Cerebellar nuclear complex (tissue), 1 donor: ENCODE measurements around the gene CAMTA1.

ENCODE experiments used
- DNase-seq, 2 experiments: peaks; one replicate each; lab custom pipeline; 2025; lab: John Stamatoyannopoulos, UW

The CAMTA1 gene

GRCh38 chr1:6874298-6874697, 89.0 kb downstream of the CAMTA1 start:
- DNase-seq = no peak

DNA sequence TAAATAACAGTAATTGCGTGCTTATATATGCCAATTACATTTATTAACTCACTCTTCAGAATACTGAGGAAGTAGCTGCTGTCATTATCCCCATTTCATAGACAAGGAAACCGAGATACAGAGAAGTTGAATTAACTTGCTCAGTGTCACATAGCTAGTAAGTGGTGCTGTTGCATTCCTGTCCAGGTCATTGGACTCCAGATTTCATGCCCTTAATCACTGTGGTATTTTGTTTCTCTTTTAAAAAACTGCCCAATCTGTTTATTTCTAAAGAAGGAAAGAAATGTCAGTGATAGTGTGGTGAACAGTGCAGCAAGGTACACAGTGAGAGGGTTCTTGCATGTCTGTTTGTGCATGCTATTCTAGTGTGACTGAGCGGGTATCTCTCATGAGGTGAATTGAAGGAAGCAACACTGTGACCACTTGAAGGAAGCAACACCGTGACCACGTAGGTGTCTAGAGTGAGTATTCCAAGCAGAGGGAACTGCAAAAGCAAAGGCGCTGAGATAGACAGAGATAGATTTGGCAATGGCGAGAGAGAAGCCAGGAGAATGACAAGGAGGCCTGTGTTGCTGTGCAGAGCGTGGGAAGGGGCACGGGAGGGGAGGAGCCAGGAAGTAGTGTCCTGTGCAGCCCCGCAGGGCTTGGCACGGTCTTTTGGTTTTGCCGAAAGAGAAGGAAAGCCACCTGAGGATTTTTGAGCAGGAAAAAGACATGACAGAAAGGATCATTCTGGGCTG, 95.9 kb downstream of the CAMTA1 start:
- no peak for DNase-seq

DNA sequence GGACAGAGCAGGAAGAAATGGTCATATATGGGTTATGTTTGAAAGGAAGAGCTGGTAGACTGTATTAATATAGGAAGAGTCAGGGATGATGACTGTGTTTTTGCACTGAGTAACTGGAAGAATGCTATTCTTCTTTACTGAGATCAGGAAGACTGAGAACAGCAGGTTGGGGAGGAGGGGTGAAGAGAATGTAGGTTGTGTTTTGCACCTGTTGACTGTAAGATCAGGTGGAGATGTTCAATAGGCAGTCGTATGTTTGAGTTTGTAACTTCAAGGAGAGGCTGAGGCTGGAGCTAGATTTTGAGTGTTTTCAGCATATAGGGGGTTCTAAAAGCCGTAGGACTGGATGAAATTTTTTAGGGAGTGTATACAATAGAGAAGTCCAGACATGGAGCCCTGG, 97.2 kb downstream of the CAMTA1 start:
- no peak for DNase-seq

GRCh38 chr1:6884652-6885153, 99.4 kb downstream of the CAMTA1 start:
- no peak for DNase-seq

DNA sequence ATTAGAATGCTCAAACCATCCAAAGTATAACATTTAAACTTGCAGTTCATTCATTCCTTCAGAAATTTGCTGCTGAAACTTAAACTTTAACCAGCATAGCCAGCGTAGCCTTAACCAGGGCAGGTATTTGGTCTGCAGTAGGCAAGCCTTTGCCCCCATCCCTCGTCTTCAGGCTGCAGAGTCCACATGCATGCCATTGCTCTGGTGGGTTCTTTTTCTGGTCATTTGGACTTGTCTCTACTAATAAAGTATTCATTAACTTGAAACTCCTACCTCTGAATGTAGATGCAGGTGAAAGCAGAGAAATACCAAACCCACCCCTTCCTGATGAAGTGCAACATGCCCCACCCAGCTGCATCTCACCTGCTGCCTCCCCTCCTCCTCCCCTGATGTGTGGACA, 100.2 kb downstream of the CAMTA1 start:
- no peak for DNase-seq

DNA sequence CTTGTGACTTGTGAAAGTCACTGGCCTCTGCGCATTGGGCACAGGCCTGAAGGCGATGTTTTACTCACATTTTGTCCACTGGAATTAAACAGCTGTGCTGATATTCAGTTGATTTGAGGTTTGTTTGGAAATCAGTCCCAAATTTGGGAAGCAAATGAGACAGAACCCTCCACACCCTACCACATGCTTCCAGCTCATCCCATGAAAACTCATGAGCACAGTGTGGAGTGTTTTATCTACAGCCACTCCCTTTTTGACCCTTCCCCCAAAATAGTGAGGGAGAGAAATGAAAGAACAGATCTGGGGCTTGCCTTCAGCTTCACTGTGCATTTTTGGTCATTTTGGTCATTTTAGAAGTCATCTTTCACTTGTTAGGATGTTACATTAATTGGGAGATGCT, 101.3 kb downstream of the CAMTA1 start:
- no peak for DNase-seq

DNA sequence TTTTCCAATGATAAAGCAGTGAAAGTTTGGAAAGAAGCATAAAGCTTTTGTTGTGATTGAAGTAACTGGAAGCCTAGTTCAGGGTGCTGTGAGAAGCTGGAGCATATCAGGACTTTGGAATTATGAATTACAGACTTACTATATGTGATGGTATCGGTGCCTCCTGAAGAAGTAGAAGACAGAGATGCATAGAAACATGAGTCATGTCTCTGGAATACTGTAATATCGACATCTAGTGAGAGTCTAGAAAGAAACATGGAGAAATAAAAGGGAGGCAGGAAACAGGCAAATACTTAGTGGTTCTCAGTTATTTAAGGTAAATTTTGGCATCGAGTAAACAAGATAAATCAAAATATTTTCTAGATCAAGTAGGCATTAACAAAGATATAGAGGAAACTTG, 103.0 kb downstream of the CAMTA1 start:
- DNase-seq = no peak

DNA sequence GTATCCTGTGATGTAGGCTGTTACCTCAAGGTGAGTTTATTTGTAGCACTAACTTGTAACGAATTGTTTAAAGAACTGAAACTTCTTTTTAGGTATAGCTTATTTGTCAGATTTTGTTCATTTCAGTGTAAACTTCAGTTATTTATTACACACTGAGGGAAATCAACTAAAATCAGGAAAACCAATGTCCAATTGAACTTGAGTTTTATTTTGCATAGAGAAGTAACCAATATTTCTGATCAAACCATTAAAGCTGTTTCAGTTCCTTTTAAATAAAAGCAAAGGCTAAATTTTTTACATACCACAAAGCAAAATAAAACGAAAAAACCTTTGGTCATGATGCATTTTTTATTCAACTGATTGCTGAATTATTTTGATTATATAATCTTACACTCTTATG, 103.6 kb downstream of the CAMTA1 start:
- DNase-seq = no peak

- peak in 1 of 2 experiments; percentile 36 for DNase-seq
Observed at GRCh38 chr1:6889875-6890480, 104.7 kb downstream of the CAMTA1 start.

DNA sequence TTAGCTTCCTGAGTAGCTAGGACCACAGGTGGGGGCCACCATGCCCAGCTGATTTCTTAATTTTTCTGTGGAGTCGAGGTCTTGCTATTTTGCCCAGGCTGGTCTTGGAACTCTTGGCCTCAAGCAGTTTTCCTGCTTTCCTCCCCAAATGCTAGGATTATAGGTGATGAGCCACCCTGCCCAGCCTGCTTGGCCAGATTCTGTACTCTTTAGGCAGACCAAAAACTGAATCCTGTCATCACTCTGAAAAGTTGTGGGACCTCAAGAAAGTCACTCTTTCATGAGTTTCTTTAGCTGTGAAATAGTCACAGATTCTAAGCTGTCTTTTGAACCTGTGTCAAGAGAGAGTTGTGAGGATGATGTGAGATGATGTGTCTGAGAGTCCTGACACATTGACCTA, 105.4 kb downstream of the CAMTA1 start:
- no peak for DNase-seq

DNA sequence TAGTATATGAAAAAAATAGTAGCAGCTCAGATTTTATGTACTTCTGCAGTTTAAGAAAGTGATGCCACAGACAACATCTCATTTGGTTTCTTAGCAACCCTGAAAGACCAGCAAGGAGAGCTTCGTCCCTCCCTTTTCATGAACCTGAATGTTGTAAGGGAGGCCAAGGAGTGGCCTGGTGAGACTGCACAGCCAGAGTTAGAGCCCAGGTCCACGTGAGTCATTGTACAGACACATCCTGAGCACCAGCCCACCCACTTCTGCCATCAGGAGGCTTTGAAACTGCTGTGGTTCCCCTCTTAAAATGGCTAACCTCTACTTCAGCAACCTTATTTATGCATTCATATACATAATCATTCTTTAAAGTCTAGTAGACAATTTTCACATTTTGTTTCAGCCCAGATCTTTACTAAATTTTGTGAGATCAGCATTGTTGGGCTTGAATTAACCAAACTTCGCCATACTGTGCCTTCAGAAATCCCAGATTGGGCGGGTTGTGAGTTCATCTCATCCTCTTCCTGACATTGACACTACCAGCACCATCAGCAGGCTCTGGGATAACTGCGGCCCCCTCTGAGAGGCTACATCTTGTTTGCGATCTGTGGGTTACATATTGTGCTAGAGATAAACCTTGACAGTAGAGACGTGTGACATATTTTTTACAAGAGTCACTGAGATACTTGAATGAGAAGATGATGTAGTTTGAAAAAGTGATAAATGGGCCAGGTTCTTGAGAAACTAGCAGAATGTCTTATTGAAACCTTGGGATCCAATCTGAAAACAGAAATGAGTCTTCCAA, 106.7 kb downstream of the CAMTA1 start:
- no peak for DNase-seq

DNA sequence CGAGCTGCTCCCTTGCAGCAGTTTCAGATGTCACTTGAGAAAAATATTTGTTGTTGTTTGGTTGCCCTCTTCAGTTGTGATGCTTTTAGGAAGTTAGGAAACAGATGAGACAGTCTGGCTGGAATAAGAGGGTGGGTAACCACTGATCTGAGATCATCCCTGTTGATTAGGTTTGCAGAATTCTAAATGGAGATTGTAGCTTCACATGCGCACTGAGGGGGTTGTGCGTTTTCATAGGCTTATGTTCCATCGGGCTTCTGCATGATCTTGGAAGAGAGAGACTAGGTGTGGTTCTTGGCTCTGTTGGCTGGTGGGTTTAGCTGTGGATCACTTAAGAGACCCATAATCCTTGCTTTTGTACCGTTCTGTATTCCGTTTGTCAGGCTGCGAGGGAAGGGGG, 108.1 kb downstream of the CAMTA1 start:
- DNase-seq = no peak

- DNase-seq = no peak
Observed at GRCh38 chr1:6897138-6897537, 111.9 kb downstream of the CAMTA1 start.

DNA sequence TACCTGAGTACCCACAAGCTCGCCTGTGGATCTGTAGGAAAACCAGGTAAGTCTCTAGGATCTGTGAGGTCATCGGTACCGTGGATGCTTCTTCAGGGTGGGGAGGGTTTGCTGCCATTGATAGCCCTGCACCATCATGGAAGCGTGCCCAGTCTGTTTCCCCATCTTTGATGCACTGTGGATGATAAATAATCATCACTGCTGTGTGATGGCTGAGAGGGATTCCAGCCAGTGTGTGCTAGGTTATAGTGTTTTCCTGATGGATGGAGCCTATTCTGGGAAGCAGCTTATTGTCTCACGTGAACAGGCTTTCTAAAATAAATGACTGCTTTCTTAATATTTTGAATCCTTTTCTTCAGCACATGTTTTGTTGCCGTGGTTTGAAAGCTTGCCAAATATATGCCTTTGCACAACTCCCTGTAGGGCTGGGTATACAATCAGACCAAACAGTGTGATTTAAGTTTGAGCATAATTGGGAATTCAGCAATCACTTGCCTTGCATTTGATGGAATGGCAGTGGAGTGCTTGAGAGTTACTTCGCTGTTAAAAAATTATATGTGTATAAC, 113.8 kb downstream of the CAMTA1 start:
- DNase-seq = no peak

DNA sequence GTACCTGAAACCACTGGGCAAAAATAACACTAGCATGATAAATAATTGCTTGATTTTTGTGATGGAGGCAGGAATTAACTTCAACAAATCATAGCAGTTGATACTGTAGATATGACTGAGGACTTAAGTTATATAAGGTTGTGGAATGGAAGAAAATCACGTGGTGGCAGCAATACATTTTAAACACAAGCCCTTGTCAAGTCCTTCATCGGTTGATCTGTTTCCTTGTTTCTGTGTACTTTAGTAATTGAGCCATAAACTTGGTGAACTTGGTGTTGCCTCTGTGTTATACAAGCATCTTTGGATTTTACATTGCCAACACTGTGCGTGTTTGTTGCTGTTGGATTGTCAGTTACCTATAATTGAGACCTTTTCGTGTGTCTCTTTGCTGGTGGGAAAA, 114.4 kb downstream of the CAMTA1 start:
- DNase-seq = no peak

- no peak for DNase-seq
Observed at GRCh38 chr1:6902153-6902552, 116.9 kb downstream of the CAMTA1 start.

DNA sequence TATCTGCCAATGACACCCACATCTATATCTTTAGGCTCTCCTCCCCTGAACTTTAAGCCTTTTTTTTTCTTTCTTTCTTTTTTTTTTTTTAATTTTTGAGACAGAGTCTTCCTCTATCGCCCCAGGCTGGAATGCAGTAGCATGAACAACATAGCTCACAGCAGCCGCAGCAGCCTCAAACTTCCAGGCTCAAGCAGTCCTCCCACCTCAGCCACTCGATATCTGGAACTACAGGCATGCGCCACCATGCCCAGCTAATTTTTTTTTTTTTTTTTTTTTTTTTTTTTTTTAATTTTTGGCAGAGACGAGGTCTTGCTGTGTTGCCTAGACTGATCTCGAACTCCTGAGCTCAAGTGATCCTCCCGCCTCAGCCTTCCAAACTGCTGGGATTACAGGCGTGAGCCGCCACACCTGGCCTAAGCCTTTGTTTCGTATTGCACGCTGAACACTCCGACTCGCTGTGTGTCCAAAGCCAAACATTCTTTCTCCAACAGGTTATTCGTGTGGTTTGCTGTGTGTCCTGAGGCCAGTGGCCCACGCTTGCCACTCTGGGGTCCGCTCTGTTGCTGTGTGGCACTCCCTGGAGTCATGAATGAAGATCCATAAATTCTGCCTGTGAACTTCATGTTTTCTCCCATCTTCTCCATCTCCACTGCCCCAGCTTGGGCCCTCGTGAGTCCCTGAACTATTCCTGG, 119.4 kb downstream of the CAMTA1 start:
- no peak for DNase-seq

GRCh38 chr1:6905331-6905730, 120.1 kb downstream of the CAMTA1 start:
- DNase-seq = no peak

- DNase-seq = no peak
Observed at GRCh38 chr1:6905790-6906189, 120.5 kb downstream of the CAMTA1 start.

DNA sequence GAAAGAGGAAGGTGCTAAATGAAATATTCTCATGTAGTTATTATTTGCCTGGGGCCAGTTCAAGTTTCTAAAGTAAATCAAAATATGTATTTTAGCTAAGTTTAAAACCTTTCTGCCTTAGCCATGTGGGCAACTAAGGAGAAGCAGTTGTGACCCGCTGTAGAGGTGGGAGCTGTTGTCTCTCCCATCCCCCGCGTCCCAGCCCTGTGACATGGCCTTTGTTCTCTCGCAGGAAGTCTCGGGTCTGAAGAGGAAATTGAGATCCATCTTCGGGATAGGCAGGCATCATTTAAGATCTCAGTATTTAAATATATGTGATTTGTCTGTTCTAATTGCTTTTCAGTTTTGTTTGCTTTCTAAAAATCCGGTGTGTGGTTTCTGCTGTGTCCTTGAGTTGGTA, 121.5 kb downstream of the CAMTA1 start:
- DNase-seq = no peak

DNA sequence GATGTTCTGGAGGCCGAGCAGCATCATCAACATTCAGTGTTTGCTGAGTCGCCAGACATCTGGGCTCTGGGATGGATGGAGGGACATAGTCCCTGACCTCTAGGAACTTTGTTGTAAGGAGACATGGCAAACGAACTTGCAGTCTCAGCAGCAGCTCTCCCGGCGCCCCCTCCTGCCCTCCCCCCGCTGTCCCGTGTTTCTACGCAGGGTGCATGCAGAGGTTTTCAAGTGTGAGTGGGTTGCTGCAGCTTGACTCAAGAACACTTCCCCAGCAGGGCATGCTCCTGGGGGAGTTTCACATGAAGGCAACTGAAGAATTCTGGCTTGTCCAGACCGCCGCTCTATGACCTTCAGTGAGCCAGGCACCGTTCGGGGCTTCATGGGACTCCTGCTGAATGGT, 121.9 kb downstream of the CAMTA1 start:
- no peak for DNase-seq
